ENCODE results near the gene RBBP7.

- no peak for TF ChIP-seq EZH2 (IDR thresholded peaks at IDR 0.05; ENCODE audit: low read depth, low read length, severe bottlenecking)
- TF ChIP-seq JUN (IDR thresholded peaks at IDR 0.05; ENCODE audit: low read depth, low read length): no peak
- TF ChIP-seq, protein P1, sequence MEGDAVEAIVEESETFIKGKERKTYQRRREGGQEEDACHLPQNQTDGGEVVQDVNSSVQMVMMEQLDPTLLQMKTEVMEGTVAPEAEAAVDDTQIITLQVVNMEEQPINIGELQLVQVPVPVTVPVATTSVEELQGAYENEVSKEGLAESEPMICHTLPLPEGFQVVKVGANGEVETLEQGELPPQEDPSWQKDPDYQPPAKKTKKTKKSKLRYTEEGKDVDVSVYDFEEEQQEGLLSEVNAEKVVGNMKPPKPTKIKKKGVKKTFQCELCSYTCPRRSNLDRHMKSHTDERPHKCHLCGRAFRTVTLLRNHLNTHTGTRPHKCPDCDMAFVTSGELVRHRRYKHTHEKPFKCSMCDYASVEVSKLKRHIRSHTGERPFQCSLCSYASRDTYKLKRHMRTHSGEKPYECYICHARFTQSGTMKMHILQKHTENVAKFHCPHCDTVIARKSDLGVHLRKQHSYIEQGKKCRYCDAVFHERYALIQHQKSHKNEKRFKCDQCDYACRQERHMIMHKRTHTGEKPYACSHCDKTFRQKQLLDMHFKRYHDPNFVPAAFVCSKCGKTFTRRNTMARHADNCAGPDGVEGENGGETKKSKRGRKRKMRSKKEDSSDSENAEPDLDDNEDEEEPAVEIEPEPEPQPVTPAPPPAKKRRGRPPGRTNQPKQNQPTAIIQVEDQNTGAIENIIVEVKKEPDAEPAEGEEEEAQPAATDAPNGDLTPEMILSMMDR (IDR thresholded peaks at IDR 0.05; ENCODE audit: control extremely low read depth in 1 of 3, insufficient read depth in 1 of 3, low read depth in 1 of 3, low read length in 3 of 3): no peak
- TF ChIP-seq KDM1A (IDR thresholded peaks at IDR 0.05; ENCODE audit: borderline replicate concordance, low read length): no peak
- TF ChIP-seq PHF8 (conservative IDR thresholded peaks at IDR 0.05; ENCODE audit: low read depth, low read length): no peak
- no peak for TF ChIP-seq RAD21 (IDR thresholded peaks at IDR 0.05 in 1 of 2, conservative IDR thresholded peaks at IDR 0.05 in 1 of 2; ENCODE audit: low read depth in 2 of 2, low read length in 2 of 2)
- no peak for TF ChIP-seq E2F6 (IDR thresholded peaks at IDR 0.05)
- no peak for TF ChIP-seq EP300 (IDR thresholded peaks at IDR 0.05; ENCODE audit: borderline replicate concordance in 1 of 2, low read depth in 2 of 2, low read length in 2 of 2)
- TF ChIP-seq BCL11A (IDR thresholded peaks at IDR 0.05; ENCODE audit: low read depth in 2 of 2, low read length in 2 of 2): no peak
- no peak for TF ChIP-seq SP2 (IDR thresholded peaks at IDR 0.05; ENCODE audit: low read length)
- no peak for TF ChIP-seq YY1 (IDR thresholded peaks at IDR 0.05; ENCODE audit: low read depth, low read length)
- no peak for TF ChIP-seq FOSL1 (IDR thresholded peaks at IDR 0.05; ENCODE audit: insufficient read depth, low read depth, low read length)
- TF ChIP-seq POLR2A (IDR thresholded peaks at IDR 0.05; ENCODE audit: control extremely low read depth in 1 of 2, low read depth in 2 of 2, low read length in 2 of 2): no peak
- TF ChIP-seq GABPA (IDR thresholded peaks at IDR 0.05; ENCODE audit: borderline replicate concordance, insufficient read depth, low read length): no peak
Observed at GRCh38 chrX:16855363-16856075, 14.6 kb downstream of the RBBP7 start.

Data from H1 (cell line).